A549 (cell line): Measurements from ENCODE around the gene CTSV. TPM values are rescaled to one million over a fixed set of nuclear protein-coding genes. Genes with fewer than 3 reads are reported as not detected.

Source experiments
- ATAC-seq, 2 experiments: fragments of 200-7000 bp in 1 of 2; fragments of >200 bp in 1 of 2; cut with Nextera tagmentation in 1 of 2; cut with Tn5 transposase in 1 of 2; 3 replicates each; pipeline versions ENCODE4 v1.8.0 to v1.9.1; 2018 to 2020; ENCODE audit warnings: mild to moderate bottlenecking in 1 of 2, moderate library complexity in 1 of 2
- CTCF ChIA-PET: fragments of 300-600 bp; sonication (Branson Sonifier 250); formaldehyde crosslinking; extraction: SDS; loops from one replicate; lab custom pipeline; 2021; ENCODE audit warnings: antibody characterized with exemption, inconsistent platforms; lab: Yijun Ruan, JAX
- POLR2A ChIA-PET: fragments of 350-600 bp; formaldehyde crosslinking; extraction: SDS; loops from one replicate; lab custom pipeline; 2021; ENCODE audit warnings: antibody characterized with exemption, inconsistent platforms; lab: Yijun Ruan, JAX
- DNase-seq, 2 experiments: peaks; one replicate each; pipeline versions ENCODE4 v3.0.0 to v3.0.0-alpha.2; 2011 to 2016; ENCODE audit warnings: low read depth in 1 of 2, low spot score in 1 of 2
- FAIRE-seq: peaks from 2 replicates; lab custom pipeline; 2011; peaks lifted over from hg19 to GRCh38; lab: Jason Lieb, UNC
- H3K27ac ChIP-seq, 2 experiments: fragments of >200 bp; sonication (Bioruptor Twin); formaldehyde crosslinking; 3 replicates each; pipeline ENCODE4 v1.5.1; 2016 to 2017
- H3K4me1 ChIP-seq: fragments of >200 bp; sonication (Bioruptor Twin); formaldehyde crosslinking; 3 replicates; pipeline ENCODE4 v1.6.1; 2016
- H3K4me2 ChIP-seq: fragments of >200 bp; sonication (Bioruptor Twin); formaldehyde crosslinking; 3 replicates; pipeline ENCODE4 v1.6.1; 2016
- H3K4me3 ChIP-seq: fragments of >200 bp; sonication (Bioruptor Twin); formaldehyde crosslinking; 3 replicates; pipeline ENCODE4 v1.5.1; 2016
- H3K9me3 ChIP-seq: fragments of >200 bp; sonication (Bioruptor Twin); formaldehyde crosslinking; 3 replicates; pipeline ENCODE4 v1.6.1; 2016
- BHLHE40 ChIP-seq: IDR thresholded peaks from 2 replicates; pipeline ENCODE4 v1.6.1; 2012; ENCODE audit warnings: low read depth, low read length, inconsistent platforms
- CBX2 ChIP-seq: fragments of 200-600 bp; sonication (generic); IDR thresholded peaks from 2 replicates; pipeline ENCODE4 v1.6.1; 2016; ENCODE audit warnings: low read depth, mild to moderate bottlenecking, borderline replicate concordance
- CEBPB ChIP-seq, 2 experiments: fragments of >200 bp in 1 of 2; sonication (Bioruptor Twin) in 1 of 2; formaldehyde crosslinking in 1 of 2; IDR thresholded peaks; 2 replicates each; pipeline ENCODE4 v1.6.1; 2012 to 2016
- E2F6 ChIP-seq: IDR thresholded peaks from 2 replicates; pipeline ENCODE4 v1.6.1; 2012; ENCODE audit warnings: low read depth, borderline replicate concordance
- EHF ChIP-seq: fragments of 250-450 bp; sonication (Bioruptor Pico); IDR thresholded peaks from 2 replicates; pipeline ENCODE4 v1.5.0; 2020; ENCODE audit warnings: mild to moderate bottlenecking
- EHMT2 ChIP-seq: fragments of 200-600 bp; sonication (generic); IDR thresholded peaks from 2 replicates; pipeline ENCODE4 v1.6.1; 2016; ENCODE audit warnings: antibody characterized with exemption, low read depth, mild to moderate bottlenecking, moderate library complexity
- EP300 ChIP-seq, 2 experiments: fragments of >200 bp; sonication (Bioruptor Twin); formaldehyde crosslinking; IDR thresholded peaks; 2 replicates in 1 of 2; 3 replicates in 1 of 2; pipeline ENCODE4 v1.6.1; 2016 to 2017
- FOSL2 ChIP-seq, 2 experiments: fragments of 450-650 bp in 1 of 2; fragments of >200 bp in 1 of 2; sonication (Bioruptor Twin) in 1 of 2; formaldehyde crosslinking; IDR thresholded peaks; 2 replicates each; pipeline versions ENCODE4 v1.5.0 to v1.6.1; 2016 to 2020; ENCODE audit warnings: mild to moderate bottlenecking in 1 of 2, moderate library complexity in 1 of 2
- GATA3 ChIP-seq: IDR thresholded peaks from 2 replicates; pipeline ENCODE4 v1.6.1; 2012; ENCODE audit warnings: borderline replicate concordance
- HES2 ChIP-seq: fragments of >200 bp; sonication (Bioruptor Twin); formaldehyde crosslinking; IDR thresholded peaks from 2 replicates; pipeline ENCODE4 v1.6.1; 2016
- HOXB5 ChIP-seq: fragments of 250-450 bp; sonication (Bioruptor Pico); IDR thresholded peaks from 2 replicates; pipeline ENCODE4 v1.5.0; 2020; ENCODE audit warnings: mild to moderate bottlenecking, moderate library complexity
- JUNB ChIP-seq: fragments of >200 bp; sonication (Bioruptor Twin); formaldehyde crosslinking; IDR thresholded peaks from 2 replicates; pipeline ENCODE4 v1.6.1; 2016
- KDM1A ChIP-seq: fragments of 200-600 bp; sonication (generic); IDR thresholded peaks from 2 replicates; pipeline ENCODE4 v1.6.1; 2016; ENCODE audit warnings: low read depth, mild to moderate bottlenecking
- KDM5A ChIP-seq: fragments of 200-600 bp; sonication (generic); IDR thresholded peaks from 2 replicates; pipeline ENCODE4 v1.6.1; 2016; ENCODE audit warnings: antibody characterized with exemption, mild to moderate bottlenecking
- MAZ ChIP-seq: fragments of 150-350 bp; IDR thresholded peaks from 2 replicates; pipeline ENCODE4 v1.6.1; 2014; ENCODE audit warnings: antibody characterized with exemption, low read depth, low read length, borderline replicate concordance
- NFE2L2 ChIP-seq: fragments of 150-350 bp; conservative IDR thresholded peaks from 2 replicates; pipeline ENCODE4 v1.6.1; 2014; ENCODE audit warnings: low read length
- NPAS2 ChIP-seq: fragments of 250-450 bp; sonication (Bioruptor Pico); IDR thresholded peaks from 2 replicates; pipeline ENCODE4 v1.8.0; 2022; ENCODE audit warnings: mild to moderate bottlenecking, moderate library complexity, borderline replicate concordance
- NR3C1 ChIP-seq: fragments of >200 bp; sonication (Bioruptor Twin); formaldehyde crosslinking; IDR thresholded peaks from 3 replicates; pipeline ENCODE4 v1.6.1; 2017
- PHF8 ChIP-seq: fragments of 200-600 bp; sonication (generic); IDR thresholded peaks from 2 replicates; pipeline ENCODE4 v1.6.1; 2016; ENCODE audit warnings: low read depth, mild to moderate bottlenecking, antibody characterized with exemption, moderate library complexity, borderline replicate concordance
- RFX5 ChIP-seq: fragments of 450-650 bp; IDR thresholded peaks from 2 replicates; pipeline ENCODE4 v1.7.1; 2014; ENCODE audit warnings: antibody characterized with exemption, mild to moderate bottlenecking, moderate library complexity
- RNF2 ChIP-seq: fragments of 200-600 bp; sonication (generic); IDR thresholded peaks from 2 replicates; pipeline ENCODE4 v1.6.1; 2016; ENCODE audit warnings: low read depth, mild to moderate bottlenecking, antibody characterized with exemption, moderate library complexity, borderline replicate concordance
- SREBF2 ChIP-seq: fragments of 450-650 bp; IDR thresholded peaks from 2 replicates; pipeline ENCODE4 v1.6.1; 2014; ENCODE audit warnings: mild to moderate bottlenecking, moderate library complexity
- TP53 ChIP-seq: fragments of 250-450 bp; sonication (Bioruptor Pico); IDR thresholded peaks from 2 replicates; pipeline ENCODE4 v1.5.0; 2021; ENCODE audit warnings: mild to moderate bottlenecking, moderate library complexity
- USF2 ChIP-seq: fragments of 450-650 bp; IDR thresholded peaks from 2 replicates; pipeline ENCODE4 v1.6.1; 2014; ENCODE audit warnings: antibody characterized with exemption
- ZC3H11A ChIP-seq: fragments of 450-650 bp; IDR thresholded peaks from 2 replicates; pipeline ENCODE4 v1.6.1; 2014; ENCODE audit warnings: antibody characterized with exemption, mild to moderate bottlenecking
- ZFP36 ChIP-seq: fragments of 450-650 bp; IDR thresholded peaks from 2 replicates; pipeline ENCODE4 v1.6.1; 2014; ENCODE audit warnings: borderline replicate concordance; ENCODE audit not compliant: partially characterized antibody
- ZNF302 ChIP-seq: fragments of 250-450 bp; sonication (Bioruptor Pico); IDR thresholded peaks from 2 replicates; pipeline ENCODE4 v1.9.0; 2021; ENCODE audit warnings: inconsistent platforms, mild to moderate bottlenecking, moderate library complexity
- WGBS: methylation state at CpG from one replicate; pipeline ENCODE4 v1.1.6; 2017; ENCODE audit errors: missing lambda C conversion rate; 5-methylcytosine and 5-hydroxymethylcytosine counted together
- polyA plus RNA-seq, 4 experiments: library from polyadenylated mRNA; depleted of rRNA in 3 of 4; stranded (reverse); fragments of >200 nt; fragmentation: RNase III in 1 of 4; extraction: RNeasy Plus Mini Kit Qiagen cat#74134 plus additional on column Dnase treatment in 1 of 4; gene quantifications; 2 replicates in 3 of 4; 3 replicates in 1 of 4; pipeline ENCODE4 v1.2.3, GENCODE V29; 2011 to 2017
- TF ChIP-seq, protein P1 (sequence below): IDR thresholded peaks from 2 replicates; pipeline ENCODE4 v1.6.1; 2012
- TF ChIP-seq, protein P2 (sequence below): fragments of 250-450 bp; sonication (Bioruptor Pico); IDR thresholded peaks from 2 replicates; pipeline ENCODE4 v1.5.0; 2021; ENCODE audit warnings: mild to moderate bottlenecking, moderate library complexity, borderline replicate concordance

Gene CTSV
- polyA plus RNA-seq, 2 of the 4 experiments (the other 2 are of a cell fraction), result 13.4 to 14.9 TPM

DNA sequence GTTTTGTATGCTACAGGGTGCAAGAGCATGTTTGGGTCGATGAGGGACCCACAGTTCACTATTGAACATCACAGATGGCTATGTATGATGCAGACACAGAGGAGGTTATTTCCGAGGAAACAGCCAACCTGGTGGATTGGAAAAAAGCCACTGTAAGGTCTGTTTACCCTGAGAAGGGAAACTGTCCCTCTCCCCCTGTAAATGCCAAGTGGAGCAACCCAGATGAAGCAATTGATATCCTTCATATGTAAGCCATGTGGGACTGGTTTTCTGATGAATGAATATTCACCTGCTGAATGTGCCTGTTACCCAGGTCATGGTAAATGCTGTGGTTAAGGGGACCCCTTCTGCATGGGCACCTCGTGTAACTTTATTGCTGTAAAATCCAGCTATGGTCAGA, 14.8 kb upstream of the CTSV start:
- TF ChIP-seq BHLHE40, result no peak
- no peak for TF ChIP-seq ZFP36
- TF ChIP-seq EP300 (IDR thresholded peaks at IDR 0.05), result no peak
- TF ChIP-seq NPAS2 (CRISPR knock-in tag), result no peak
- TF ChIP-seq CEBPB (IDR thresholded peaks at IDR 0.05), result no peak
- TF ChIP-seq EHMT2, result no peak
- TF ChIP-seq ZNF302, result no peak
- TF ChIP-seq E2F6, result no peak
- no peak for TF ChIP-seq KDM5A
- TF ChIP-seq RFX5, result no peak
- TF ChIP-seq ZC3H11A, result no peak
- Histone ChIP-seq H3K9me3 (no peaks in the 10 kb centered on the region), H3K4me1 (no peaks in the 10 kb centered on the region), H3K4me2 (no peak overlapping the region), H3K27ac (no peak overlapping the region), H3K4me3 (no peak overlapping the region)
- 3% methylated on average over 3 of the region's 3 CpGs for WGBS
- no peak for FAIRE-seq
- DNase-seq, result no peak
- ATAC-seq, result no peak
- CTCF ChIA-PET, result no interaction called here
- POLR2A ChIA-PET, result no interaction called here

GRCh38 chr9:97052735-97053134, 13.8 kb upstream of the CTSV start:
- TF ChIP-seq HOXB5, result no peak
- no peak for TF ChIP-seq USF2
- no peak for TF ChIP-seq RNF2
- Histone ChIP-seq H3K4me2 (no peak overlapping the region), H3K4me1 (no peaks in the 10 kb centered on the region), H3K9me3 (no peaks in the 10 kb centered on the region), H3K4me3 (no peak overlapping the region), H3K27ac (no peak overlapping the region)
- DNase-seq (no peak), FAIRE-seq (no peak), ATAC-seq (no peak)
- ChIA-PET POLR2A (no interaction called here), CTCF (interaction anchor here (1.1 kb wide), 1 partner anchor 16 kb away, joined by 3 read pairs; no protein-coding TSS in a partner anchor)
- 11% methylated on average over 2 of the region's 2 CpGs for WGBS

DNA sequence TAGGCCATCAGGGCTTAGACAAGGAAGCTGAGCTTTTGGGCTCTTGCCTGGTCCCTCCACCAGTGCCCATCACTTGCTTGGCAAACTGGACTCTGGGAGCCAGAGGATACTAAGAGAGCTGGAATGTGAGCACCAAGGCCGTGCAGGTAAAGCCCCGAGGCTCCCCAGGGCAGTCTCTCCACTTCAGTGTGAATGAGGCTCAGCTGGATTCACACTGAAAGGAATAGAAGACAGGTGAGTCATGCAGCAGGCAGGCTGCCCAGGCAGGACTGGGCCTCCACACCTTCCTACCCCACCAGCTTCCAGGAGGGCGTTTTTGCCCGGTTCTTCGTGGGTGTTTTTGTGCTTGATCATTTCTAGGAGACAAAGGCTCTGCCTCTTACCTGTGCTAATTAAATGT, 7.3 kb upstream of the CTSV start:
- FAIRE-seq, result no peak
- ChIA-PET POLR2A (no interaction called here), CTCF (no interaction called here)
- Histone ChIP-seq H3K9me3 (0 out of 3 replicates have a peak, but pooled peaks cover 3% of the 10 kb centered on the region), H3K4me3 (no peak overlapping the region), H3K27ac (0 out of 6 replicates have a peak overlapping the region, but pooled peaks of 1 of the 2 experiments have one; percentile 25), H3K4me1 (peaks cover 11% of the 10 kb centered on the region), H3K4me2 (peak overlapping the region; percentile 43; the same call in 2 of the 3 replicates)
- ATAC-seq, result peak; percentile 93
- peak; percentile 34 to 41 for DNase-seq
- no peak for TF ChIP-seq KDM5A
- TF ChIP-seq FOSL2 (IDR thresholded peaks at IDR 0.05), result 0 out of 2 replicates have a peak, but pooled peaks have one; percentile 36
- peak; percentile 55; the same call in 1 of the 2 replicates for TF ChIP-seq FOSL2 (CRISPR knock-in tag; IDR thresholded peaks at IDR 0.05)
- TF ChIP-seq, protein P1, sequence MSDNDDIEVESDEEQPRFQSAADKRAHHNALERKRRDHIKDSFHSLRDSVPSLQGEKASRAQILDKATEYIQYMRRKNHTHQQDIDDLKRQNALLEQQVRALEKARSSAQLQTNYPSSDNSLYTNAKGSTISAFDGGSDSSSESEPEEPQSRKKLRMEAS, result 0 out of 2 replicates have a peak, but pooled peaks have one; percentile 17
- WGBS, result 2% methylated on average over 5 of the region's 5 CpGs

- CTCF ChIA-PET, result interaction anchor here (1.0 to 1.4 kb wide), 2 partner anchors 9 to 10 kb away, joined by 3 to 4 read pairs; no protein-coding TSS in a partner anchor
- no peak overlapping the region for H3K4me2 ChIP-seq
- DNase-seq (no peak), ATAC-seq (no peak), FAIRE-seq (no peak)
- TF ChIP-seq ZNF302 (no peak), MAZ (no peak), GATA3 (no peak), FOSL2 (IDR thresholded peaks at IDR 0.05) (no peak), FOSL2 (CRISPR knock-in tag; IDR thresholded peaks at IDR 0.05) (no peak), EP300 (IDR thresholded peaks at IDR 0.05) (no peak), CEBPB (IDR thresholded peaks at IDR 0.05) (no peak), TP53 (CRISPR knock-in tag) (no peak), KDM1A (no peak), NFE2L2 (no peak), SREBF2 (no peak), HES2 (no peak), CBX2 (no peak), JUNB (no peak), EHF (CRISPR knock-in tag) (no peak), PHF8 (no peak), NR3C1 (no peak)
- TF ChIP-seq, protein P2, sequence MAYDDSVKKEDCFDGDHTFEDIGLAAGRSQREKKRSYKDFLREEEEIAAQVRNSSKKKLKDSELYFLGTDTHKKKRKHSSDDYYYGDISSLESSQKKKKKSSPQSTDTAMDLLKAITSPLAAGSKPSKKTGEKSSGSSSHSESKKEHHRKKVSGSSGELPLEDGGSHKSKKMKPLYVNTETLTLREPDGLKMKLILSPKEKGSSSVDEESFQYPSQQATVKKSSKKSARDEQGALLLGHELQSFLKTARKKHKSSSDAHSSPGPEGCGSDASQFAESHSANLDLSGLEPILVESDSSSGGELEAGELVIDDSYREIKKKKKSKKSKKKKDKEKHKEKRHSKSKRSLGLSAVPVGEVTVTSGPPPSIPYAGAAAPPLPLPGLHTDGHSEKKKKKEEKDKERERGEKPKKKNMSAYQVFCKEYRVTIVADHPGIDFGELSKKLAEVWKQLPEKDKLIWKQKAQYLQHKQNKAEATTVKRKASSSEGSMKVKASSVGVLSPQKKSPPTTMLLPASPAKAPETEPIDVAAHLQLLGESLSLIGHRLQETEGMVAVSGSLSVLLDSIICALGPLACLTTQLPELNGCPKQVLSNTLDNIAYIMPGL, result no peak
- peaks cover 11% of the 10 kb centered on the region for H3K4me1 ChIP-seq
- 0 out of 3 replicates have a peak, but pooled peaks cover 3% of the 10 kb centered on the region for H3K9me3 ChIP-seq
- no peak overlapping the region for H3K27ac ChIP-seq
- WGBS, result 67% methylated on average over 5 of the region's 5 CpGs
- no peak overlapping the region for H3K4me3 ChIP-seq
- POLR2A ChIA-PET, result no interaction called here
Measured at GRCh38 chr9:97045300-97045699, 6.4 kb upstream of the CTSV start.
